Neural progenitor cell (in vitro differentiated cells): Measurements from ENCODE around the gene DPF3. TPM values are rescaled to one million over a fixed set of nuclear protein-coding genes. Genes with fewer than 3 reads are reported as not detected.
A peak's percentile ranks its signal among the peaks of the same experiment; 100 is the strongest.

Source experiments
- DNase-seq: peaks from one replicate; pipeline ENCODE4 v3.0.0-alpha.2; 2016; ENCODE audit warnings: low spot score
- H2AFZ ChIP-seq: fragments of 200-600 bp; sonication (generic); replicated peaks from 2 replicates; pipeline ENCODE4 v1.6.1; 2016; ENCODE audit warnings: antibody characterized with exemption
- H3F3A ChIP-seq: fragments of 200-600 bp; sonication (generic); 2 replicates; pipeline ENCODE4 v1.6.1; 2016; ENCODE audit warnings: antibody characterized with exemption, low read depth
- H3K27ac ChIP-seq: fragments of 200-600 bp; sonication (generic); 2 replicates; pipeline ENCODE4 v1.5.1; 2016; ENCODE audit warnings: mild to moderate bottlenecking
- H3K27me3 ChIP-seq: fragments of 200-600 bp; sonication (generic); 2 replicates; pipeline ENCODE4 v1.6.1; 2016; ENCODE audit warnings: mild to moderate bottlenecking, moderate library complexity
- H3K36me3 ChIP-seq: fragments of 200-600 bp; sonication (generic); 2 replicates; pipeline ENCODE4 v1.5.1; 2016
- H3K4me1 ChIP-seq: fragments of 200-600 bp; sonication (generic); 2 replicates; pipeline ENCODE4 v1.6.1; 2016; ENCODE audit warnings: mixed run types
- H3K4me2 ChIP-seq: fragments of 200-600 bp; sonication (generic); 2 replicates; pipeline ENCODE4 v1.6.1; 2016
- H3K4me3 ChIP-seq: fragments of 200-600 bp; sonication (generic); 2 replicates; pipeline ENCODE4 v1.5.1; 2016
- H3K79me2 ChIP-seq: fragments of 200-600 bp; sonication (generic); 2 replicates; pipeline ENCODE4 v1.6.1; 2016; ENCODE audit warnings: low read depth
- H3K9ac ChIP-seq: fragments of 200-600 bp; sonication (generic); 2 replicates; pipeline ENCODE4 v1.6.1; 2016
- H3K9me3 ChIP-seq: fragments of 200-600 bp; sonication (generic); 2 replicates; pipeline ENCODE4 v1.5.1; 2016; ENCODE audit warnings: low read depth
- H4K20me1 ChIP-seq: fragments of 200-600 bp; sonication (generic); 2 replicates; pipeline ENCODE4 v1.6.1; 2016; ENCODE audit warnings: low read depth
- H3K27ac Mint-ChIP-seq: 3 replicates; pipeline ENCODE4 v1.8.0; 2021; ENCODE audit warnings: mixed read lengths
- H3K27me3 Mint-ChIP-seq: 2 replicates; pipeline ENCODE4 v1.8.0; 2022; ENCODE audit warnings: low read depth, mild to moderate bottlenecking, inconsistent platforms, moderate library complexity, mixed read lengths; ENCODE audit not compliant: insufficient read depth
- H3K36me3 Mint-ChIP-seq: 3 replicates; pipeline ENCODE4 v1.8.0; 2021; ENCODE audit warnings: mixed read lengths
- H3K4me1 Mint-ChIP-seq: 3 replicates; pipeline ENCODE4 v1.8.0; 2021; ENCODE audit warnings: mixed read lengths
- H3K4me3 Mint-ChIP-seq: 3 replicates; pipeline ENCODE4 v1.8.0; 2021; ENCODE audit warnings: mild to moderate bottlenecking, moderate library complexity, mixed read lengths
- H3K9me3 Mint-ChIP-seq: 3 replicates; pipeline ENCODE4 v1.8.0; 2020; ENCODE audit warnings: mixed read lengths
- CTCF ChIP-seq: fragments of 200-600 bp; sonication (generic); IDR thresholded peaks from 2 replicates; pipeline ENCODE4 v1.5.1; 2017; ENCODE audit warnings: antibody characterized with exemption, mild to moderate bottlenecking
- EZH2 ChIP-seq: fragments of 200-600 bp; sonication (generic); IDR thresholded peaks from 2 replicates; pipeline ENCODE4 v1.6.1; 2017; ENCODE audit warnings: antibody characterized with exemption, mild to moderate bottlenecking, moderate library complexity
- EZH2phosphoT487 ChIP-seq: fragments of 200-600 bp; sonication (generic); IDR thresholded peaks from 2 replicates; pipeline ENCODE4 v1.6.1; 2017; ENCODE audit warnings: antibody characterized with exemption
- total RNA-seq: library from RNA; depleted of rRNA; stranded (reverse); fragments of >200 nt; gene quantifications from 2 replicates; pipeline ENCODE4 v1.2.3, GENCODE V29; 2015; ENCODE audit warnings: low replicate concordance

Gene DPF3
- total RNA-seq, 1 donor from 2014 or later = not detected

GRCh38 chr14:72603639-72604038 lies 290.3 kb downstream of the DPF3 start:
- no peaks in the 10 kb centered on the region for H3K27me3 ChIP-seq
- H4K20me1 ChIP-seq = no peaks in the 10 kb centered on the region
- H3K4me3 ChIP-seq = no peak overlapping the region
- Mint-ChIP-seq H3K27me3 (peaks cover 5% of the 10 kb centered on the region), H3K36me3 (no peaks in the 10 kb centered on the region), H3K27ac (no peak overlapping the region), H3K9me3 (peaks cover 3% of the 10 kb centered on the region), H3K4me3 (no peak overlapping the region), H3K4me1 (peaks cover 41% of the 10 kb centered on the region)
- H3F3A ChIP-seq = no peaks in the 10 kb centered on the region
- DNase-seq = no peak
- peaks cover 5% of the 10 kb centered on the region for H3K4me1 ChIP-seq
- no peaks in the 10 kb centered on the region for H3K79me2 ChIP-seq
- H3K36me3 ChIP-seq = no peaks in the 10 kb centered on the region
- TF ChIP-seq EZH2phosphoT487 (no peak), CTCF (no peak), EZH2 (no peak)
- no peak overlapping the region for H3K27ac ChIP-seq
- H2AFZ ChIP-seq = no peak overlapping the region
- no peak overlapping the region for H3K4me2 ChIP-seq
- no peak overlapping the region for H3K9ac ChIP-seq
- H3K9me3 ChIP-seq = no peaks in the 10 kb centered on the region

GRCh38 chr14:72600551-72601330 lies 293.2 kb downstream of the DPF3 start:
- H3K27ac ChIP-seq = no peak overlapping the region
- no peaks in the 10 kb centered on the region for H3K36me3 ChIP-seq
- Mint-ChIP-seq H3K9me3 (no peaks in the 10 kb centered on the region), H3K27me3 (no peaks in the 10 kb centered on the region), H3K4me1 (peaks cover 20% of the 10 kb centered on the region), H3K36me3 (no peaks in the 10 kb centered on the region), H3K27ac (peak overlapping the region; percentile 87), H3K4me3 (no peak overlapping the region)
- peak; percentile 6 for DNase-seq
- H2AFZ ChIP-seq = no peak overlapping the region
- H3K9me3 ChIP-seq = no peaks in the 10 kb centered on the region
- peaks cover 5% of the 10 kb centered on the region for H3K4me1 ChIP-seq
- H4K20me1 ChIP-seq = no peaks in the 10 kb centered on the region
- no peak overlapping the region for H3K9ac ChIP-seq
- H3K4me3 ChIP-seq = no peak overlapping the region
- TF ChIP-seq EZH2phosphoT487 (no peak), CTCF (no peak), EZH2 (no peak)
- no peaks in the 10 kb centered on the region for H3F3A ChIP-seq
- no peaks in the 10 kb centered on the region for H3K79me2 ChIP-seq
- no peak overlapping the region for H3K4me2 ChIP-seq
- no peaks in the 10 kb centered on the region for H3K27me3 ChIP-seq

- TF ChIP-seq CTCF (no peak), EZH2phosphoT487 (no peak), EZH2 (no peak)
- peaks cover 20% of the 10 kb centered on the region for H3K4me1 Mint-ChIP-seq
- Histone ChIP-seq H3K79me2 (no peaks in the 10 kb centered on the region), H3K4me1 (peaks cover 5% of the 10 kb centered on the region), H3K27me3 (no peaks in the 10 kb centered on the region), H3K4me2 (peak overlapping the region; percentile 4), H3K9me3 (no peaks in the 10 kb centered on the region), H3F3A (no peaks in the 10 kb centered on the region), H4K20me1 (no peaks in the 10 kb centered on the region), H3K27ac (no peak overlapping the region), H3K36me3 (no peaks in the 10 kb centered on the region), H2AFZ (peak overlapping the region; percentile 73), H3K9ac (no peak overlapping the region), H3K4me3 (no peak overlapping the region)
- H3K27me3 Mint-ChIP-seq = no peaks in the 10 kb centered on the region
- H3K27ac Mint-ChIP-seq = peak overlapping the region; percentile 96
- H3K36me3 Mint-ChIP-seq = no peaks in the 10 kb centered on the region
- DNase-seq = peak; percentile 41
- H3K4me3 Mint-ChIP-seq = no peak overlapping the region
- H3K9me3 Mint-ChIP-seq = no peaks in the 10 kb centered on the region
Measured at GRCh38 chr14:72599579-72600470, 294.1 kb downstream of the DPF3 start.
